GM23248 (cell line): Measurements from ENCODE around the gene TRMT1L.

Experiments used
- EZH2 ChIP-seq: fragments of 200-600 bp; sonication (generic); IDR thresholded peaks from 2 replicates; pipeline ENCODE4 v1.6.1; 2018; ENCODE audit warnings: antibody characterized with exemption, mild to moderate bottlenecking; ENCODE audit not compliant: insufficient read depth, poor library complexity, severe bottlenecking
- EZH2phosphoT487 ChIP-seq: fragments of 200-600 bp; sonication (generic); IDR thresholded peaks from 2 replicates; pipeline ENCODE4 v1.6.1; 2018; ENCODE audit warnings: antibody characterized with exemption, moderate library complexity, mild to moderate bottlenecking, low read depth; ENCODE audit not compliant: insufficient read depth

DNA sequence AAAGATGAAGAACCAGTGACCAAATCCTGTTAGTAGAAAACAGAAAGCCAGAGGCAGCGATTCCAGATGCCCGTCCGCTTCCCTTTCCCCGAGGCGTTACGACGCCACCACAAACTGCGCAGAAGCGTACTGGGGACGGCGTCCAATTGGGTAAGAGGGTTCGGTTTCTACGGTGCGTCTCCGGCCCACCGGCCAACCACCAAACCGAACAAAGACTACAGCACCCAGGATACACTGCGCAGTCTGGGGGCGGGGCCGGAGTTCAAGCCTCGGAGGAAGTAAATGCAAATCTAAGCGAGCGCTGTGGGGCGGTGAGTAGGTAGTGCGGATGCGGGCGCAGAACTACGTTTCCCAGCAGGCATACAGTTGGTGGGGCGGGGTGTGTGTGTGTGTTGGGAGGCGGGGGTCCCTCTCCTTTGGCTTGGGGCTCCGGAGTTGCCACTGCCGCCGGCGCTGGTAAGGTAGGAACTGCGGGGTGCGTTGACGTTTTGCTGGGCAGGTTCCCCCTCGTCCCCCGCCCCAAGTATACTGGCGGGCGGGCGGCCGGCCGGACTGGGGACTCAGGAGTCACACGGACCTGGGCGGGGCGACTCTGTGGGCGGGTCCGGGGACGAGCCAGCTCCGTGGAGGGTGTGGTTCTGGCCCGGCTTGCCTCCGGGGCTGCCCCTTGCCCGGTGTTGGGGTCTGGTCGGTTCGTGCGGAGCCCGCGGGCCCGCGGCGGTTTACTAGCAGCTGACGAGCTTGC lies at the start of gene TRMT1L, which contains the start of gene SWT1:
- TF ChIP-seq EZH2 (no peak), EZH2phosphoT487 (no peak)
